Measurements from ENCODE around the gene PGF.
A peak's percentile ranks its signal among the peaks of the same experiment; 100 is the strongest.

Gene PGF

GRCh38 chr14:74956280-74957072 lies 1.1 kb upstream of the PGF start:
- peaks cover 68% of the 10 kb centered on the region for H3K4me1 Mint-ChIP-seq
- TF ChIP-seq, protein P1, sequence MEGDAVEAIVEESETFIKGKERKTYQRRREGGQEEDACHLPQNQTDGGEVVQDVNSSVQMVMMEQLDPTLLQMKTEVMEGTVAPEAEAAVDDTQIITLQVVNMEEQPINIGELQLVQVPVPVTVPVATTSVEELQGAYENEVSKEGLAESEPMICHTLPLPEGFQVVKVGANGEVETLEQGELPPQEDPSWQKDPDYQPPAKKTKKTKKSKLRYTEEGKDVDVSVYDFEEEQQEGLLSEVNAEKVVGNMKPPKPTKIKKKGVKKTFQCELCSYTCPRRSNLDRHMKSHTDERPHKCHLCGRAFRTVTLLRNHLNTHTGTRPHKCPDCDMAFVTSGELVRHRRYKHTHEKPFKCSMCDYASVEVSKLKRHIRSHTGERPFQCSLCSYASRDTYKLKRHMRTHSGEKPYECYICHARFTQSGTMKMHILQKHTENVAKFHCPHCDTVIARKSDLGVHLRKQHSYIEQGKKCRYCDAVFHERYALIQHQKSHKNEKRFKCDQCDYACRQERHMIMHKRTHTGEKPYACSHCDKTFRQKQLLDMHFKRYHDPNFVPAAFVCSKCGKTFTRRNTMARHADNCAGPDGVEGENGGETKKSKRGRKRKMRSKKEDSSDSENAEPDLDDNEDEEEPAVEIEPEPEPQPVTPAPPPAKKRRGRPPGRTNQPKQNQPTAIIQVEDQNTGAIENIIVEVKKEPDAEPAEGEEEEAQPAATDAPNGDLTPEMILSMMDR (IDR thresholded peaks at IDR 0.05) = no peak
- H3K4me3 Mint-ChIP-seq = peak overlapping the region; percentile 73
- H3K36me3 Mint-ChIP-seq (ENCODE audit: low read depth) = no peaks in the 10 kb centered on the region
- peak; percentile 77 for DNase-seq
- H3K9me3 Mint-ChIP-seq = no peaks in the 10 kb centered on the region
- H3K27me3 Mint-ChIP-seq (ENCODE audit: low read depth, poor library complexity) = peaks cover 26% of the 10 kb centered on the region
- peak overlapping the region; percentile 38 for H3K27ac Mint-ChIP-seq

GRCh38 chr14:74956027-74956279 lies 556 bp upstream of the PGF start:
- TF ChIP-seq, protein P1 (IDR thresholded peaks at IDR 0.05) = no peak
- Mint-ChIP-seq H3K27me3 (ENCODE audit: low read depth, poor library complexity) (peaks cover 26% of the 10 kb centered on the region), H3K4me1 (peaks cover 68% of the 10 kb centered on the region), H3K36me3 (ENCODE audit: low read depth) (no peaks in the 10 kb centered on the region), H3K27ac (no peak overlapping the region), H3K4me3 (peak overlapping the region; percentile 73), H3K9me3 (no peaks in the 10 kb centered on the region)
- DNase-seq = no peak

- peaks cover 18% of the 10 kb centered on the region for H3K27me3 Mint-ChIP-seq (ENCODE audit: low read depth, poor library complexity)
- no peak for DNase-seq
- H3K4me1 Mint-ChIP-seq = peaks cover 68% of the 10 kb centered on the region
- H3K9me3 Mint-ChIP-seq = no peaks in the 10 kb centered on the region
- peak overlapping the region; percentile 75 for H3K4me3 Mint-ChIP-seq
- peaks cover 5% of the 10 kb centered on the region for H3K36me3 Mint-ChIP-seq (ENCODE audit: low read depth)
- TF ChIP-seq, protein P1 (IDR thresholded peaks at IDR 0.05) = no peak
- H3K27ac Mint-ChIP-seq = no peak overlapping the region
Observed at GRCh38 chr14:74954947-74955228, 509 bp downstream of the PGF start.

GRCh38 chr14:74954232-74954946 lies 1.0 kb downstream of the PGF start:
- TF ChIP-seq, protein P1 (IDR thresholded peaks at IDR 0.05) = no peak
- Mint-ChIP-seq H3K4me1 (peaks cover 66% of the 10 kb centered on the region), H3K36me3 (ENCODE audit: low read depth) (peaks cover 9% of the 10 kb centered on the region), H3K27me3 (ENCODE audit: low read depth, poor library complexity) (peaks cover 14% of the 10 kb centered on the region), H3K4me3 (peak overlapping the region; percentile 75), H3K27ac (no peak overlapping the region), H3K9me3 (no peaks in the 10 kb centered on the region)
- peak; percentile 70 for DNase-seq

DNA sequence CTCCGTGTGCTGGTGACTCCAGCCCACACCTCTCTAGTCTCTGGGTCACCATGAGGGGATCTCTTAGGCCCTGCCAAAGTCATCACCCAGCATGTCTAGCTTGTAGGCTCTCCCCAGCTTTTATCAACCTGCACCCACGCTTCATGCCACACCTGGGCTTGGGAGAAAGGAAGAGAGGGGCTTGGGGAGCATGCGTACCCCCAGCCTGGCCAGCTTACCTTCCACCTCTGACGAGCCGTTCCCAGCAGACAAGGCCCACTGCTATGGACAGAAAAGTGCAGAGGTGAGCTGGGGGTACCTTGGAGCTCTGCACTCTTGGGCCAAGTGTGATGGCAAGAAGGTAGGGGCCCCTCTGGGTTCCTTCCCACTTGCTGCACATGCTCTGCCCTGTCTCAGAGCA lies 1.7 kb downstream of the PGF start:
- Mint-ChIP-seq H3K4me1 (peaks cover 63% of the 10 kb centered on the region), H3K4me3 (peak overlapping the region; percentile 75), H3K36me3 (ENCODE audit: low read depth) (peaks cover 12% of the 10 kb centered on the region)

More for the DNA sequence above, 1.7 kb downstream of the PGF start:
- peak overlapping the region; percentile 30 for H3K27ac Mint-ChIP-seq
- TF ChIP-seq, protein P1 (IDR thresholded peaks at IDR 0.05) = no peak
- no peak for DNase-seq
- H3K9me3 Mint-ChIP-seq = no peaks in the 10 kb centered on the region
- peaks cover 7% of the 10 kb centered on the region for H3K27me3 Mint-ChIP-seq (ENCODE audit: low read depth, poor library complexity)

All from nephron progenitor cell (in vitro differentiated cells).